ENCODE results near the gene TPTE2.

The TPTE2 gene

DNA sequence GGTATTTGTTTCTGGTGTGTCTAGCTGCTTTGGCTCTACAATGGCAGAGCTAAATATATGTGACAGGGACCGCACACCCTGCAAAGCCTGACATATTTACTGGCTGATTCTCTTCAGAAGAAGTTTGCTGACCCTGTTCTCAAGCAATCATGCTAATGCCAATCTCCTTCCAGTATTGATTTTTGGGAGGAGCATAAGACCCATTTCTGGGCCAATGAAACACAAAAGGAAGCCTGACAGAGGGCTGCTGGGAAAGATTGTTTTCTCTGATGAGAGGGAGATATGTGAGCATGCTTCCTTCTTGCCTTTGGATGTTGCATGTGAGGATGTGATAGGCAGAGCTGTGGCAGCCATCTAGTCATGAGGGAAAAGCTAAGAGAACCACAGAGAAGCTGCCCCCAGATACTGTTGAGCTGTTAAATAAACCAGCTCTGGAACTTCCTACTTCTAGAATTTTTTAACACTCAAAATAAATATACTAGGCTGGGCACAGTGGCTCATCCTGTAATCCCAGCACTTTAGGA is 31.4 kb upstream of the TPTE2 start:
- TF ChIP-seq YY1 (IDR thresholded peaks at IDR 0.05; ENCODE audit: low read depth) (no peak), EGR1 (IDR thresholded peaks at IDR 0.05) (no peak), CEBPB (IDR thresholded peaks at IDR 0.05) (no peak), TAF1 (IDR thresholded peaks at IDR 0.05; ENCODE audit: low read depth) (no peak), RAD21 (IDR thresholded peaks at IDR 0.05; ENCODE audit: low read depth) (no peak), EP300 (IDR thresholded peaks at IDR 0.05; ENCODE audit: borderline replicate concordance) (no peak), NFIC (IDR thresholded peaks at IDR 0.05) (no peak)
- TF ChIP-seq, protein P1, sequence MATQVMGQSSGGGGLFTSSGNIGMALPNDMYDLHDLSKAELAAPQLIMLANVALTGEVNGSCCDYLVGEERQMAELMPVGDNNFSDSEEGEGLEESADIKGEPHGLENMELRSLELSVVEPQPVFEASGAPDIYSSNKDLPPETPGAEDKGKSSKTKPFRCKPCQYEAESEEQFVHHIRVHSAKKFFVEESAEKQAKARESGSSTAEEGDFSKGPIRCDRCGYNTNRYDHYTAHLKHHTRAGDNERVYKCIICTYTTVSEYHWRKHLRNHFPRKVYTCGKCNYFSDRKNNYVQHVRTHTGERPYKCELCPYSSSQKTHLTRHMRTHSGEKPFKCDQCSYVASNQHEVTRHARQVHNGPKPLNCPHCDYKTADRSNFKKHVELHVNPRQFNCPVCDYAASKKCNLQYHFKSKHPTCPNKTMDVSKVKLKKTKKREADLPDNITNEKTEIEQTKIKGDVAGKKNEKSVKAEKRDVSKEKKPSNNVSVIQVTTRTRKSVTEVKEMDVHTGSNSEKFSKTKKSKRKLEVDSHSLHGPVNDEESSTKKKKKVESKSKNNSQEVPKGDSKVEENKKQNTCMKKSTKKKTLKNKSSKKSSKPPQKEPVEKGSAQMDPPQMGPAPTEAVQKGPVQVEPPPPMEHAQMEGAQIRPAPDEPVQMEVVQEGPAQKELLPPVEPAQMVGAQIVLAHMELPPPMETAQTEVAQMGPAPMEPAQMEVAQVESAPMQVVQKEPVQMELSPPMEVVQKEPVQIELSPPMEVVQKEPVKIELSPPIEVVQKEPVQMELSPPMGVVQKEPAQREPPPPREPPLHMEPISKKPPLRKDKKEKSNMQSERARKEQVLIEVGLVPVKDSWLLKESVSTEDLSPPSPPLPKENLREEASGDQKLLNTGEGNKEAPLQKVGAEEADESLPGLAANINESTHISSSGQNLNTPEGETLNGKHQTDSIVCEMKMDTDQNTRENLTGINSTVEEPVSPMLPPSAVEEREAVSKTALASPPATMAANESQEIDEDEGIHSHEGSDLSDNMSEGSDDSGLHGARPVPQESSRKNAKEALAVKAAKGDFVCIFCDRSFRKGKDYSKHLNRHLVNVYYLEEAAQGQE (IDR thresholded peaks at IDR 0.05; ENCODE audit: low read depth): no peak
- TF ChIP-seq, protein P2, sequence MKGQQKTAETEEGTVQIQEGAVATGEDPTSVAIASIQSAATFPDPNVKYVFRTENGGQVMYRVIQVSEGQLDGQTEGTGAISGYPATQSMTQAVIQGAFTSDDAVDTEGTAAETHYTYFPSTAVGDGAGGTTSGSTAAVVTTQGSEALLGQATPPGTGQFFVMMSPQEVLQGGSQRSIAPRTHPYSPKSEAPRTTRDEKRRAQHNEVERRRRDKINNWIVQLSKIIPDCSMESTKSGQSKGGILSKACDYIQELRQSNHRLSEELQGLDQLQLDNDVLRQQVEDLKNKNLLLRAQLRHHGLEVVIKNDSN (IDR thresholded peaks at IDR 0.05): no peak
- TF ChIP-seq, protein P3, sequence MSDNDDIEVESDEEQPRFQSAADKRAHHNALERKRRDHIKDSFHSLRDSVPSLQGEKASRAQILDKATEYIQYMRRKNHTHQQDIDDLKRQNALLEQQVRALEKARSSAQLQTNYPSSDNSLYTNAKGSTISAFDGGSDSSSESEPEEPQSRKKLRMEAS (IDR thresholded peaks at IDR 0.05): no peak

DNA sequence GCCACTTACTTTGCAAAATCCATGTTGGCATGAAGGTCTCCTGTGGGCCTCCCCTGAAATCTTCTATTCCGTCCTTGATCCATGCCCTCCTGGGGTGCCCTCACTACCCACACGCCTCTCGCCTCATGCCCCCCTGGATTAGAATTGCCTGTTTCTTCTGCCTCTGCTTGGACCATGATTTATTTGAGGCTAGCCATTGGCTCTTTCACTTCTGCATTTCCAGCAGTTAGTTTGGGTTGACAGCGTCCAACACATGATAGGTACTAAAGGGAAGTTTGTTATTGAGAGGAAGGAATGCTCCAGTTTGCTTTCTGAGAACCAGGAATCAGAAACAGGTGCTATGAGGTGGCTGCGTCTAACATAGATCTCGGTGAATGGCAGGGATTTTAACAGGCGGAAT is 30.5 kb upstream of the TPTE2 start:
- TF ChIP-seq CREB1 (IDR thresholded peaks at IDR 0.05; ENCODE audit: low read depth) (no peak), FOXM1 (IDR thresholded peaks at IDR 0.05; ENCODE audit: borderline replicate concordance, low read depth) (no peak), NFIC (IDR thresholded peaks at IDR 0.05) (no peak), TAF1 (IDR thresholded peaks at IDR 0.05; ENCODE audit: low read depth) (no peak), TEAD4 (IDR thresholded peaks at IDR 0.05) (no peak), EP300 (IDR thresholded peaks at IDR 0.05; ENCODE audit: borderline replicate concordance) (no peak), ZBTB7A (IDR thresholded peaks at IDR 0.05; ENCODE audit: low read depth) (no peak), CEBPB (IDR thresholded peaks at IDR 0.05) (no peak)
- TF ChIP-seq, protein P1 (IDR thresholded peaks at IDR 0.05; ENCODE audit: low read depth): no peak
- TF ChIP-seq, protein P2 (IDR thresholded peaks at IDR 0.05): no peak

DNA sequence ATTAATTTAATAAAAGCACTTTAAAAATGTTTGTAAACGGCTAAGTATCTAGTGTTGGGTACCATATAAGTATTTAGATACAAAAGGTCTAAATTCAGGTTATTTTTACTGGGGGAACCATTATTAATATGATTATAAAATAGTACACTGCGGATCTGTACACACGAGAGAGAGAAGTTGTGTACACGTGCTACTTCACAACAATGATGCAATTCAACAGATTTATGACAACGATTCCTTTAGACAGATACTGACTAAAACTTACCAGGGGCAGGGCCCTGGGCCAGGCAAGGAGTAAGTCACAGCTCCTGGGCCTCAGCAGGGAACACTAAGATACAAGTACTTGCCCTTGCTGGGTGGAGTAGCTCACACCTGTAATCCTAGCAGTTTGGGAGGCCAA is 29.1 kb upstream of the TPTE2 start:
- no peak for TF ChIP-seq TCF12 (IDR thresholded peaks at IDR 0.05; ENCODE audit: low read depth)
- TF ChIP-seq FOXM1 (IDR thresholded peaks at IDR 0.05; ENCODE audit: borderline replicate concordance, low read depth): no peak
- no peak for TF ChIP-seq TEAD4 (IDR thresholded peaks at IDR 0.05)
- TF ChIP-seq, protein P3 (IDR thresholded peaks at IDR 0.05): no peak
- TF ChIP-seq ZBTB7A (IDR thresholded peaks at IDR 0.05; ENCODE audit: low read depth): no peak
- no peak for TF ChIP-seq EP300 (IDR thresholded peaks at IDR 0.05; ENCODE audit: borderline replicate concordance)
- no peak for TF ChIP-seq CREB1 (IDR thresholded peaks at IDR 0.05; ENCODE audit: low read depth)
- no peak for TF ChIP-seq EGR1 (IDR thresholded peaks at IDR 0.05)
- TF ChIP-seq, protein P2 (IDR thresholded peaks at IDR 0.05): no peak
- TF ChIP-seq, protein P1 (IDR thresholded peaks at IDR 0.05; ENCODE audit: low read depth): no peak

DNA sequence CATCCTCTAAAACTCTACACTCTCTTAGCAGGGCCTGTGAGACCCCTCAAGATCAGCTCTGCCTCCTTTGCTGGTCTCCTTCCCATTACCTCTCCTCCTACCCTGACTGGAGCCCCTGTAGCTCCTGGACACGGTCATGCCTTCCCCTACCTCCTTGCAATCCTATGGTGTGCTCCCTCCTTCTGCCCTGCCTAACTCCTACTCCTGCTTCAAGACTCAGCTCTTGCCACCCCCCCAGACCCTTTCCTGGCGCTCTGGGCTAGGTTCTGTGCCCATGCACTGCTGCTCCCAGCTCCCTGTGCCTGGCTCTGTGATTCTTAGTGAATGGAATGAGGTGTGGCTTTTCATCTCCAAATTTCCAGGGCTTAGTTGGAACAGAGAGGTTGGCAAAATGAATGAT is 28.0 kb upstream of the TPTE2 start:
- TF ChIP-seq CEBPB (IDR thresholded peaks at IDR 0.05) (no peak), FOXM1 (IDR thresholded peaks at IDR 0.05; ENCODE audit: borderline replicate concordance, low read depth) (no peak), RAD21 (IDR thresholded peaks at IDR 0.05; ENCODE audit: low read depth) (no peak), TCF12 (IDR thresholded peaks at IDR 0.05; ENCODE audit: low read depth) (no peak), TEAD4 (IDR thresholded peaks at IDR 0.05) (no peak), YY1 (IDR thresholded peaks at IDR 0.05; ENCODE audit: low read depth) (no peak), EGR1 (IDR thresholded peaks at IDR 0.05) (no peak), NFIC (IDR thresholded peaks at IDR 0.05) (no peak), ZBTB7A (IDR thresholded peaks at IDR 0.05; ENCODE audit: low read depth) (no peak), EP300 (IDR thresholded peaks at IDR 0.05; ENCODE audit: borderline replicate concordance) (no peak), TAF1 (IDR thresholded peaks at IDR 0.05; ENCODE audit: low read depth) (no peak), CREB1 (IDR thresholded peaks at IDR 0.05; ENCODE audit: low read depth) (no peak)
- TF ChIP-seq, protein P3 (IDR thresholded peaks at IDR 0.05): no peak
- TF ChIP-seq, protein P1 (IDR thresholded peaks at IDR 0.05; ENCODE audit: low read depth): no peak
- TF ChIP-seq, protein P2 (IDR thresholded peaks at IDR 0.05): no peak
